ENCODE results near the gene CACNA1C. TPM values are rescaled to one million over a fixed set of nuclear protein-coding genes. Genes with fewer than 3 reads are reported as not detected.

Gene CACNA1C
- total RNA-seq, 3 donors from 2014 or later = 2.6 to 11.8 (median 9.5) TPM

GRCh38 chr12:2353281-2353680 lies 300.5 kb downstream of the CACNA1C start:
- Histone ChIP-seq H3K27me3 (no peaks in the 10 kb centered on the region), H3K27ac (no peak overlapping the region), H3K36me3 (no peaks in the 10 kb centered on the region), H3K4me3 (no peak overlapping the region), H3K4me1 (no peaks in the 10 kb centered on the region), H3K9me3 (no peaks in the 10 kb centered on the region)
- no peak for DNase-seq (ENCODE audit: low spot score in 2 of 2)
- TF ChIP-seq POLR2AphosphoS5 (IDR thresholded peaks at IDR 0.05) (no peak), POLR2A (IDR thresholded peaks at IDR 0.05) (no peak), CTCF (IDR thresholded peaks at IDR 0.05) (no peak)
- intact Hi-C loops (cut with DNase I; ENCODE audit: low total_unique reads) = no loop called here

GRCh38 chr12:2353691-2354090 lies 300.9 kb downstream of the CACNA1C start:
- H3K27ac ChIP-seq = no peak overlapping the region
- intact Hi-C loops (cut with DNase I; ENCODE audit: low total_unique reads) = no loop called here
- no peaks in the 10 kb centered on the region for H3K4me1 ChIP-seq

GRCh38 chr12:2354151-2354991 lies 301.6 kb downstream of the CACNA1C start:
- Histone ChIP-seq H3K9me3 (no peaks in the 10 kb centered on the region), H3K36me3 (no peaks in the 10 kb centered on the region), H3K4me1 (no peaks in the 10 kb centered on the region), H3K27ac (no peak overlapping the region), H3K4me3 (no peak overlapping the region), H3K27me3 (no peaks in the 10 kb centered on the region)
- TF ChIP-seq POLR2A (IDR thresholded peaks at IDR 0.05) = no peak
- TF ChIP-seq POLR2AphosphoS5 (IDR thresholded peaks at IDR 0.05) = no peak
- no peak for TF ChIP-seq CTCF (IDR thresholded peaks at IDR 0.05)
- DNase-seq (ENCODE audit: low spot score in 2 of 2) = no peak
- intact Hi-C loops (cut with DNase I; ENCODE audit: low total_unique reads) = no loop called here

More at GRCh38 chr12:2353691-2354090, 300.9 kb downstream of the CACNA1C start:
- TF ChIP-seq POLR2A (IDR thresholded peaks at IDR 0.05) (no peak), POLR2AphosphoS5 (IDR thresholded peaks at IDR 0.05) (no peak), CTCF (IDR thresholded peaks at IDR 0.05) (no peak)
- H3K36me3 ChIP-seq = no peaks in the 10 kb centered on the region
- H3K4me3 ChIP-seq = no peak overlapping the region
- no peaks in the 10 kb centered on the region for H3K27me3 ChIP-seq
- H3K9me3 ChIP-seq = no peaks in the 10 kb centered on the region
- DNase-seq (ENCODE audit: low spot score in 2 of 2) = no peak

GRCh38 chr12:2355198-2355597 lies 302.4 kb downstream of the CACNA1C start:
- H3K4me1 ChIP-seq = no peaks in the 10 kb centered on the region
- TF ChIP-seq CTCF (IDR thresholded peaks at IDR 0.05) (no peak), POLR2A (IDR thresholded peaks at IDR 0.05) (no peak), POLR2AphosphoS5 (IDR thresholded peaks at IDR 0.05) (no peak)
- no peak for DNase-seq (ENCODE audit: low spot score in 2 of 2)

GRCh38 chr12:2355604-2356003 lies 302.8 kb downstream of the CACNA1C start:
- DNase-seq (ENCODE audit: low spot score in 2 of 2) = no peak
- H3K9me3 ChIP-seq = no peaks in the 10 kb centered on the region
- no peaks in the 10 kb centered on the region for H3K27me3 ChIP-seq
- intact Hi-C loops (cut with DNase I; ENCODE audit: low total_unique reads) = no loop called here
- no peaks in the 10 kb centered on the region for H3K4me1 ChIP-seq
- no peak overlapping the region for H3K27ac ChIP-seq
- H3K36me3 ChIP-seq = no peaks in the 10 kb centered on the region
- H3K4me3 ChIP-seq = no peak overlapping the region
- TF ChIP-seq POLR2A (IDR thresholded peaks at IDR 0.05) (no peak), POLR2AphosphoS5 (IDR thresholded peaks at IDR 0.05) (no peak), CTCF (IDR thresholded peaks at IDR 0.05) (no peak)

More at GRCh38 chr12:2355198-2355597, 302.4 kb downstream of the CACNA1C start:
- H3K9me3 ChIP-seq = no peaks in the 10 kb centered on the region
- intact Hi-C loops (cut with DNase I; ENCODE audit: low total_unique reads) = no loop called here
- H3K4me3 ChIP-seq = no peak overlapping the region
- no peak overlapping the region for H3K27ac ChIP-seq
- no peaks in the 10 kb centered on the region for H3K36me3 ChIP-seq
- no peaks in the 10 kb centered on the region for H3K27me3 ChIP-seq
